Mammary epithelial cell (primary cell): ENCODE results near the gene GPR68.

ENCODE experiments used
- CTCF ChIP-seq, 2 donors: IDR thresholded peaks in 1 of 2; conservative IDR thresholded peaks in 1 of 2; 2 replicates each; pipeline ENCODE4 v1.5.1; 2011 to 2012; ENCODE audit warnings: inconsistent platforms in 2 of 2, low read length in 2 of 2, mild to moderate bottlenecking in 2 of 2, control low read depth in 1 of 2, low read depth in 1 of 2; ENCODE audit not compliant: insufficient read depth in 1 of 2; ENCODE audit errors: extremely low read depth in 1 of 2
- EZH2 ChIP-seq: IDR thresholded peaks from 2 replicates; pipeline ENCODE4 v1.6.1; 2012; ENCODE audit warnings: low read length, inconsistent platforms, borderline replicate concordance

GRCh38 chr14:91195881-91196280, 48.6 kb downstream of the GPR68 start:
- no peak for TF ChIP-seq CTCF (conservative IDR thresholded peaks at IDR 0.05 in 1 of 2, IDR thresholded peaks at IDR 0.05 in 1 of 2; ENCODE audit: extremely low read depth in 1 of 2, insufficient read depth in 1 of 2, low read depth in 1 of 2, low read length in 2 of 2)
- no peak for TF ChIP-seq EZH2
